HCT116 (cell line): ENCODE measurements around the gene BICD1. TPM values are rescaled to one million over a fixed set of nuclear protein-coding genes. Genes with fewer than 3 reads are reported as not detected.

Experiments
- ATAC-seq: fragments of 200-7000 bp; cut with Tn5 transposase; 2 replicates; pipeline ENCODE4 v1.9.1; 2020; ENCODE audit warnings: mild to moderate bottlenecking, moderate library complexity
- BruUV-seq: library from RNA; stranded (reverse); fragments of 400-500 nt; replicated peaks from 2 replicates; lab custom pipeline; 2021; lab: Mats Ljungman, UMichigan
- CTCF ChIA-PET: fragments of 300-600 bp; sonication (Branson Sonifier 250); formaldehyde crosslinking; loops from one replicate; lab custom pipeline; 2021; ENCODE audit warnings: antibody characterized with exemption; lab: Charles Lee
- POLR2A ChIA-PET: fragments of 300-600, 350-600 bp; sonication (Branson Sonifier 250); formaldehyde crosslinking; loops from one replicate; lab custom pipeline; 2021; ENCODE audit warnings: antibody characterized with exemption; lab: Charles Lee
- RAD21 ChIA-PET, 2 experiments: fragments of 300-600 bp; sonication (Branson Sonifier 250); formaldehyde crosslinking; loops; one replicate each; lab custom pipeline; 2023; ENCODE audit warnings: low total read pairs in 2 of 2; ENCODE audit not compliant: uncharacterized antibody in 2 of 2, unreplicated experiment in 2 of 2, low non-redundant PET in 1 of 2; lab: Charles Lee
- DNase-seq: peaks from one replicate; pipeline ENCODE4 v3.0.0-alpha.2; 2010; ENCODE audit warnings: low read depth, low spot score
- H2AFZ ChIP-seq: fragments of 200-600 bp; shearing (Covaris generic), sonication (generic); 2 replicates; pipeline ENCODE4 v1.6.1; 2017; ENCODE audit warnings: low read depth, mixed run types, mixed read lengths, antibody characterized with exemption, low read length; ENCODE audit not compliant: poor library complexity, severe bottlenecking
- H3K27ac ChIP-seq: 2 replicates; pipeline ENCODE4 v1.5.1; 2012; ENCODE audit warnings: low read depth, low read length
- H3K27me3 ChIP-seq: fragments of 200-600 bp; sonication (generic); 2 replicates; pipeline ENCODE4 v1.6.1; 2016; ENCODE audit warnings: mixed run types, low read length, mixed read lengths; ENCODE audit not compliant: insufficient read depth
- H3K36me3 ChIP-seq, 2 experiments: fragments of 200-500 bp in 1 of 2; fragments of 200-600 bp in 1 of 2; sonication (Bioruptor generic) in 1 of 2; sonication (generic) in 1 of 2; 2 replicates each; pipeline versions ENCODE4 v1.5.1 to v1.6.1; 2014 to 2016; ENCODE audit warnings: low read length in 2 of 2, inconsistent platforms in 1 of 2, mixed read lengths in 1 of 2, mixed run types in 1 of 2; ENCODE audit not compliant: insufficient read depth in 2 of 2, control insufficient read depth in 1 of 2
- H3K4me1 ChIP-seq, 2 experiments: fragments of 200-600 bp in 1 of 2; sonication (generic) in 1 of 2; 2 replicates each; pipeline versions ENCODE4 v1.5.1 to v1.6.1; 2012 to 2017; ENCODE audit warnings: low read length in 2 of 2, inconsistent platforms in 1 of 2, mild to moderate bottlenecking in 1 of 2, mixed read lengths in 1 of 2, mixed run types in 1 of 2, moderate library complexity in 1 of 2; ENCODE audit not compliant: insufficient read depth in 2 of 2, control insufficient read depth in 1 of 2
- H3K4me2 ChIP-seq: fragments of 200-600 bp; sonication (generic); 2 replicates; pipeline ENCODE4 v1.6.1; 2017; ENCODE audit warnings: mixed run types, low read length, mixed read lengths
- H3K4me3 ChIP-seq, 2 experiments: fragments of 200-600 bp in 1 of 2; sonication (generic) in 1 of 2; replicated peaks in 1 of 2; 2 replicates each; pipeline ENCODE4 v1.5.1; 2011 to 2016; ENCODE audit warnings: low read length in 2 of 2, control low read depth in 1 of 2, low read depth in 1 of 2, mild to moderate bottlenecking in 1 of 2, mixed read lengths in 1 of 2, mixed run types in 1 of 2
- H3K79me2 ChIP-seq: fragments of 200-600 bp; sonication (generic); 2 replicates; pipeline ENCODE4 v1.6.1; 2017; ENCODE audit warnings: mild to moderate bottlenecking, mixed run types, low read length, moderate library complexity, mixed read lengths; ENCODE audit not compliant: insufficient read depth
- H3K9ac ChIP-seq: fragments of 200-600 bp; sonication (generic); 2 replicates; pipeline ENCODE4 v1.6.1; 2016; ENCODE audit warnings: low read length, mixed read lengths
- H3K9me2 ChIP-seq: fragments of 200-600 bp; sonication (generic), shearing (Covaris generic); 2 replicates; pipeline ENCODE4 v1.6.1; 2017; ENCODE audit warnings: mixed run types, mild to moderate bottlenecking, moderate library complexity; ENCODE audit not compliant: insufficient read depth
- H3K9me3 ChIP-seq, 2 experiments: fragments of 200-500 bp in 1 of 2; fragments of 200-600 bp in 1 of 2; sonication (Bioruptor generic) in 1 of 2; sonication (generic) in 1 of 2; 2 replicates each; pipeline ENCODE4 v1.6.1; 2014 to 2017; ENCODE audit warnings: low read length in 2 of 2, mixed read lengths in 2 of 2, inconsistent platforms in 1 of 2, low read depth in 1 of 2, mild to moderate bottlenecking in 1 of 2, mixed run types in 1 of 2, moderate library complexity in 1 of 2; ENCODE audit not compliant: control insufficient read depth in 1 of 2, insufficient read depth in 1 of 2
- H4K20me1 ChIP-seq: fragments of 200-600 bp; sonication (generic), shearing (Covaris generic); 2 replicates; pipeline ENCODE4 v1.6.1; 2017; ENCODE audit warnings: mixed run types, mild to moderate bottlenecking, moderate library complexity; ENCODE audit not compliant: insufficient read depth
- CBX3 ChIP-seq: IDR thresholded peaks from 2 replicates; pipeline ENCODE4 v1.6.1; 2012; ENCODE audit warnings: low read depth
- EZH2 ChIP-seq: fragments of 200-600 bp; sonication (generic); IDR thresholded peaks from 2 replicates; pipeline ENCODE4 v1.6.1; 2017; ENCODE audit warnings: antibody characterized with exemption, mixed run types
- FOSL1 ChIP-seq: IDR thresholded peaks from 2 replicates; pipeline ENCODE4 v1.6.1; 2012; ENCODE audit warnings: low read depth
- MAX ChIP-seq: IDR thresholded peaks from 2 replicates; pipeline ENCODE4 v1.6.1; 2012
- POLR2A ChIP-seq: IDR thresholded peaks from 2 replicates; pipeline ENCODE4 v1.7.0; 2011; ENCODE audit warnings: borderline replicate concordance; ENCODE audit not compliant: insufficient read depth, insufficient read length; ENCODE audit errors: extremely low read depth
- RAD21 ChIP-seq: IDR thresholded peaks from 2 replicates; pipeline ENCODE4 v1.6.1; 2012; ENCODE audit warnings: low read depth, mild to moderate bottlenecking
- SP1 ChIP-seq: IDR thresholded peaks from 2 replicates; pipeline ENCODE4 v1.6.1; 2012; ENCODE audit warnings: low read depth
- SRF ChIP-seq: IDR thresholded peaks from 2 replicates; pipeline ENCODE4 v1.6.1; 2012; ENCODE audit warnings: low read depth
- TCF7L2 ChIP-seq: IDR thresholded peaks from 2 replicates; pipeline ENCODE4 v1.7.0; 2011; ENCODE audit warnings: borderline replicate concordance, inconsistent platforms; ENCODE audit not compliant: insufficient read depth, insufficient read length; ENCODE audit errors: extremely low read depth
- ZNF274 ChIP-seq: fragments of 200-500 bp; sonication (Bioruptor generic); IDR thresholded peaks from 2 replicates; pipeline ENCODE4 v1.6.1; 2014; ENCODE audit warnings: mild to moderate bottlenecking, low read depth, low read length, inconsistent platforms
- intact Hi-C: fragments of 100-400 bp; cut with micrococcal nuclease; formaldehyde crosslinking; loops from 2 replicates; pipeline ENCODE4 v1.10.0; 2022
- total RNA-seq: library from RNA; stranded (reverse); gene quantifications from one replicate; pipeline ENCODE4 v1.2.1, GENCODE V29; 2021; ENCODE audit not compliant: unreplicated experiment
- TF ChIP-seq, protein P1 (sequence below): IDR thresholded peaks from 2 replicates; pipeline ENCODE4 v1.6.1; 2011; ENCODE audit warnings: mild to moderate bottlenecking, low read length, moderate library complexity; ENCODE audit not compliant: insufficient replicate concordance; ENCODE audit errors: extremely low read depth

Gene BICD1
- total RNA-seq, 1 experiment from 2014 or later: 32.5 TPM

GRCh38 chr12:32272465-32272864 lies 165.8 kb downstream of the BICD1 start:
- H3K4me1 ChIP-seq: peaks cover 0 to 10% of the 10 kb centered on the region in 2 experiments; a peak in 1 of 4 replicates
- no peak overlapping the region for H2AFZ ChIP-seq
- no peak overlapping the region for H3K9ac ChIP-seq
- DNase-seq (no peak), ATAC-seq (no peak)
- no TSS peak for BruUV-seq
- no peak overlapping the region for H3K4me3 ChIP-seq
- ChIA-PET POLR2A (no interaction called here), CTCF (interaction anchor here (1.0 kb wide), 1 partner anchor 11 kb away, joined by 3 read pairs; no protein-coding TSS in a partner anchor), RAD21 (no interaction called here)
- H3K27me3 ChIP-seq: no peaks in the 10 kb centered on the region
- intact Hi-C loops: no loop called here
- no peak overlapping the region for H3K27ac ChIP-seq
- H3K4me2 ChIP-seq: no peak overlapping the region
- H3K79me2 ChIP-seq: 0 out of 2 replicates have a peak, but pooled peaks cover 3% of the 10 kb centered on the region
- no peaks in the 10 kb centered on the region for H3K9me2 ChIP-seq
- H3K9me3 ChIP-seq: no peaks in the 10 kb centered on the region
- H4K20me1 ChIP-seq: no peaks in the 10 kb centered on the region
- no peaks in the 10 kb centered on the region for H3K36me3 ChIP-seq
- TF ChIP-seq, protein P1, sequence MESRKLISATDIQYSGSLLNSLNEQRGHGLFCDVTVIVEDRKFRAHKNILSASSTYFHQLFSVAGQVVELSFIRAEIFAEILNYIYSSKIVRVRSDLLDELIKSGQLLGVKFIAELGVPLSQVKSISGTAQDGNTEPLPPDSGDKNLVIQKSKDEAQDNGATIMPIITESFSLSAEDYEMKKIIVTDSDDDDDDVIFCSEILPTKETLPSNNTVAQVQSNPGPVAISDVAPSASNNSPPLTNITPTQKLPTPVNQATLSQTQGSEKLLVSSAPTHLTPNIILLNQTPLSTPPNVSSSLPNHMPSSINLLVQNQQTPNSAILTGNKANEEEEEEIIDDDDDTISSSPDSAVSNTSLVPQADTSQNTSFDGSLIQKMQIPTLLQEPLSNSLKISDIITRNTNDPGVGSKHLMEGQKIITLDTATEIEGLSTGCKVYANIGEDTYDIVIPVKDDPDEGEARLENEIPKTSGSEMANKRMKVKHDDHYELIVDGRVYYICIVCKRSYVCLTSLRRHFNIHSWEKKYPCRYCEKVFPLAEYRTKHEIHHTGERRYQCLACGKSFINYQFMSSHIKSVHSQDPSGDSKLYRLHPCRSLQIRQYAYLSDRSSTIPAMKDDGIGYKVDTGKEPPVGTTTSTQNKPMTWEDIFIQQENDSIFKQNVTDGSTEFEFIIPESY: no peak
- TF ChIP-seq EZH2 (no peak), FOSL1 (no peak), POLR2A (no peak), SP1 (no peak), TCF7L2 (no peak), MAX (no peak), CBX3 (no peak)
- TF ChIP-seq, all 23 proteins: peak for 0

DNA sequence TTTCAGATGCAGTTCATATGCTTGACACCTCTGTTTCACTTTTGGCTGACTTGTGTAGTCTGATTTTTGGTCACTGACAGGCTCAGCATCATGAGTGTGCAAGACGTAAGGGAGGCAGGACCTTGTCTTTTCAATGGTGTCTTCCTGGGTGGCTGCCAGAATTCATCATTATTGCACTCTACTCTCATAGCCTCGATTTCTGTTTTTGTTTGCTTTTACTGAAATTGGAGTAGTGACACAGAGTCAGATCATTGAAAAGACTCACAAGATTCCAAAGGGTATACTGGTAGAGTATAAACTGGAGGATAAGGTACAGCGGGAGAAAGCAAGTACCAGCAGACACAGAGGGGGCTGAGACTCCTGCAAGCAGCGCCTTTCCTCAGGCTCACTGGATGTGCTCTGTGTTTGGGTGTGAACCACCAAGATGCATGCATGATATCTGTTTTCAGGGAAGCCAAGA lies 166.4 kb downstream of the BICD1 start:
- no peak for DNase-seq
- POLR2A ChIA-PET: no interaction called here
- intact Hi-C loops: no loop called here
- no peaks in the 10 kb centered on the region for H3K9me2 ChIP-seq
- no peak for TF ChIP-seq ZNF274
- no peak for TF ChIP-seq RAD21
- TF ChIP-seq SRF: no peak
- TF ChIP-seq, all 23 proteins: peak for 0
- Histone ChIP-seq H4K20me1 (no peaks in the 10 kb centered on the region), H3K9me3 (no peaks in the 10 kb centered on the region), H3K79me2 (0 out of 2 replicates have a peak, but pooled peaks cover 3% of the 10 kb centered on the region), H3K4me1 (peaks cover 0 to 10% of the 10 kb centered on the region in 2 experiments; a peak in 1 of 4 replicates), H3K4me3 (no peak overlapping the region), H3K9ac (no peak overlapping the region), H3K36me3 (no peaks in the 10 kb centered on the region), H3K4me2 (no peak overlapping the region), H2AFZ (no peak overlapping the region), H3K27ac (no peak overlapping the region), H3K27me3 (no peaks in the 10 kb centered on the region)
- no TSS peak for BruUV-seq
- CTCF ChIA-PET: no interaction called here
- RAD21 ChIA-PET: no interaction called here
- no peak for ATAC-seq
